Stimulated activated CD8-positive, alpha-beta memory T cell treated with anti-CD3 and anti-CD28 coated beads, Interleukin-12 subunit alpha, Interleukin-12 subunit beta, amount 100 ng/mL, for 24 hours (primary cell): ENCODE data around the gene MFNG.
A peak's percentile ranks its signal among the peaks of the same experiment; 100 is the strongest.

Source experiments
- DNase-seq: peaks from one replicate; pipeline ENCODE4 v3.0.0-alpha.2; 2020; ENCODE audit errors: extremely low read depth

Gene MFNG

GRCh38 chr22:37511395-37512104 is 25.4 kb upstream of the MFNG start:
- DNase-seq = no peak

GRCh38 chr22:37510091-37510490 is 23.9 kb upstream of the MFNG start:
- no peak for DNase-seq

GRCh38 chr22:37509059-37509860 is 23.1 kb upstream of the MFNG start:
- DNase-seq = no peak

GRCh38 chr22:37508431-37508992 is 22.3 kb upstream of the MFNG start:
- no peak for DNase-seq

GRCh38 chr22:37507731-37508130 is 21.5 kb upstream of the MFNG start:
- DNase-seq = no peak

- no peak for DNase-seq
These were observed 19.8 kb upstream of the MFNG start for GRCh38 chr22:37505989-37506388.

- DNase-seq = no peak
These were observed 19.4 kb upstream of the MFNG start for GRCh38 chr22:37505565-37505964.

GRCh38 chr22:37504964-37505363 is 18.8 kb upstream of the MFNG start:
- no peak for DNase-seq

- DNase-seq = no peak
These were observed 17.7 kb upstream of the MFNG start for GRCh38 chr22:37503850-37504249.

- DNase-seq = no peak
These were observed 17.0 kb upstream of the MFNG start for GRCh38 chr22:37503183-37503683.

- DNase-seq = no peak
These were observed 16.4 kb upstream of the MFNG start for GRCh38 chr22:37502342-37503182.

GRCh38 chr22:37501610-37502341 is 15.6 kb upstream of the MFNG start:
- DNase-seq = no peak

- no peak for DNase-seq
These were observed 14.8 kb upstream of the MFNG start for GRCh38 chr22:37500745-37501609.

GRCh38 chr22:37499789-37500540 is 13.8 kb upstream of the MFNG start:
- DNase-seq = no peak

GRCh38 chr22:37499027-37499707 is 13.0 kb upstream of the MFNG start:
- DNase-seq = no peak

GRCh38 chr22:37498289-37498909 is 12.2 kb upstream of the MFNG start:
- peak; percentile 25 for DNase-seq

GRCh38 chr22:37497062-37497599 is 10.9 kb upstream of the MFNG start:
- DNase-seq = no peak

- DNase-seq = no peak
These were observed 10.5 kb upstream of the MFNG start for GRCh38 chr22:37496651-37497050.
